T-helper 2 cell (primary cell): ENCODE measurements around the gene ALKBH6.
"Not testable (repeated sequence)": the region's sequence is repeated elsewhere in the genome, so short reads cannot be mapped to it uniquely, and the experiment has no call there.

Source experiments
- DNase-seq, 5 experiments: peaks; one replicate each; pipeline versions ENCODE4 v3.0.0 to v3.0.0-alpha.2; 2012 to 2022
- total RNA-seq, 2 donors: gene quantifications; one replicate each; lab custom pipeline; 2026; lab: John Stamatoyannopoulos, UW

The ALKBH6 gene
- total RNA-seq: 7.1 to 8.1 reads per million in 2 donors

GRCh38 chr19:36014012-36014924, at the start of gene ALKBH6:
Gene ALKBH6, minus strand, starts transcription at chr19:36014213. Its CDS starts 816 bp downstream, at chr19:36013397.
- peak; percentile 97 to 99 (median 99) for DNase-seq

- no peak for DNase-seq
These were observed 47.4 kb upstream of the ALKBH6 start for GRCh38 chr19:36061367-36061766.

- peak in 1 of 5 experiments; percentile 22 for DNase-seq
These were observed 46.4 kb upstream of the ALKBH6 start for GRCh38 chr19:36060430-36060829.

DNA sequence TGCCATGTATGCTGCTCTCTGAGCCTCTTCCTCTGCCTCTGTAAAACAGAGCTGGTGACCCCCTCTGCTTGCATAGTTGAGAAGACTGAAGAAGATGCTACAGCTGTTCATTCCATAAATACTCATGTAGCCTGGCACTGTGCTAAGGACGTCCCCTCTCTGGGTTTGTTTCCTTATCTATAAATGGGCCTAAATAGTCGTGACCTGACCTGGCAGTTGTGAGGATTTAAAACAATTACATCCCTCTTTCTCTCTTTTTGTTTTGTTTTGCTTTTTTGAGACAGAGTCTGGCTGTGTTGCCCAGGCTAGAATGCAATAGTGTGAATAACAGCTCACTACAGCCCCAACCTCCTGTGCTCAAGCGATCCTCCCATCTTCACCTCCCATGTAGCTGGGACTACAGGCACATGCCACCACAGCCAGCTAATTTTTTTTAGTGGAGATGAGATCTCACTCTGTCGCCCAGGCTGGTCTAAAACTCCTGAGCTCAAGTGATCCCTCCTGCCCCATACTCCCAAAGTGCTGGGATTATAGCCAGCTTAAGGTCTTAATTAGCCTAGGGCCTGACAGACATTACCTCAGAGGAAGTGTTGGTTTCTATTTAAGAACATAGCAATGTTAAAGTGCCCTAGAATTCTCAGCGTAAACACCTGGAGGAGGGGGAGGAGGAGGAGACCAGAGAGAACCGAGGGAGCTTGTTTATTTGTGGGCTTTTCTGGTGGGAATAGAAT, 45.3 kb upstream of the ALKBH6 start:
- no peak for DNase-seq

- DNase-seq: no peak
These were observed 44.6 kb upstream of the ALKBH6 start for GRCh38 chr19:36058481-36059179.

DNA sequence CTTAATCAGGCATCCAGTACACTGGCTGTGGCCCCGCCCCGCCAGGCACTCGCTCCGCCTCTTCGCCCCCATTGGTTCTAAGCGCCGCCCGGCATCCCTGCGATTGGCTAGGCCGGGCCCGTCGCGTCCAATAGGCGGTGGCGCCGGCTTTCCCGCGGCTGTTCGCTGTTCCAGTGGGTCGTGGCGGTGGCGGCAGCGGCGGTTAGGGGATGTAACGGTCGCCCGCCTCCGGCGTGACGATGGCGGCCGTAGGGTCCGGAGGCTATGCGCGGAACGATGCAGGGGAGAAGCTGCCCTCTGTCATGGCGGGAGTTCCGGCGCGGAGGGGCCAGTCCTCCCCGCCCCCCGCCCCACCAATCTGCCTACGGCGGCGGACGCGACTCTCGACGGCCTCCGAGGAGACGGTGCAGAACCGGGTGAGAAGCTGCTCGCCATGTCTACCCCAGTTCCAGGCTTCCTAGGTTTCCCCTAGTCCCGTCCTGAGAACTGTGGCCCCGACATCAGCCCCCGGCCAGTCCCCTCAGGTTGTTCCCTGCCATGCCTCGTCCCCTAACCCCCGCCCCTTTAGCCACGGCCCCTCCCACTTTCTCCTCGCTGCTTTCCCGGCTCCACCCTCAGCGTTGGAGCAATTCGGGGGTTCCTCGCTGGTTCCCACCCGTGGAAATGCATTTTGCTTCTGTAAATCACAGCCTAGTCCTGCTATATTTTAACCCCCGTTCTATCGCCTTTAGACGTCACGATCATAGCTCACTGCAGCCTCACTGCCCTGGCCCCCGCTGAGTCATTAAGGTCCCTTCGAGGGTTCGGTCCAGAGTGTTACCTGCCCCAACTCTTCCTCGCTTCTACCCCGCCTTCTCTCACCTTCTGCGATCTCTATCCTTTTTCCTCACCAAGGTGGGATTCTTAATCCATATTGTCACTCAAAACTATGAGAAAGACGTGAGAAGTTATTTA, 41.0 kb upstream of the ALKBH6 start, which contains the start of gene WDR62:
Gene WDR62 (plus strand): TSS at position 165 of the 954 bp plus-strand sequence. CDS start 75 bp downstream, at position 240.
- peak in 4 of 5 experiments; percentile 91 to 94 (median 92) for DNase-seq

DNA sequence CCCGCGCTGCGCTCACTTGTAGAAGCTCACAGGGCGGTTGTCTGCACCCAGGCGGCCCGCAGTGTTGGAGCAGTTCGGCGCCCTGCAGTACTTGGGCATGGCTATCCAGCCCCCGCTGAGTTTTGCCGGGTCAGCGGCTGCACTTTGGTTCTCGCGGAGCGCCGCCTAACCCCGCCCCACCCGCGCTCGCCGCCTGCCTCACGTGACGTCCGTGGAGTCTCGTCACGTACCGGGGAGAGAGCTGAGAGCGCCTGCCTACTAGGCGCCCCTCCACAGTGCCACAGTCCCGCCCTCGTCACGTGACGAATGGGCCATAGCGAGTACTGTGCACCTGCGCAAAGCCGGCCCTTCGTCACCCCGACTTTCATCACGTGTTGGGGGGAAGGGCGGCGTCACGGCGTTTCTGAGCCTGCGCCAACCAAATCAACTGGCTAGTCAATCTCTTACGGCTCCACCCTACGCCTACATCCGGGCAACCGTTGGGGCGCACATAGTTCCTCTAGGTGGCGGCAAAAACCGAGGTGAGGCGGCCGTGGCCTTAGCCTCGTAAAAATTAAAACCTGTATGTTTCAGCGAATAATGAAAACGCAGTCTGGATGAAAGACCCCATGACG, 40.2 kb upstream of the ALKBH6 start, which contains the start of gene THAP8:
Gene THAP8 (minus strand): TSS at position 167 of the 614 bp plus-strand sequence. CDS start 68 bp downstream, at position 99.
- DNase-seq: peak; percentile 99 to 100 (median 100)

DNA sequence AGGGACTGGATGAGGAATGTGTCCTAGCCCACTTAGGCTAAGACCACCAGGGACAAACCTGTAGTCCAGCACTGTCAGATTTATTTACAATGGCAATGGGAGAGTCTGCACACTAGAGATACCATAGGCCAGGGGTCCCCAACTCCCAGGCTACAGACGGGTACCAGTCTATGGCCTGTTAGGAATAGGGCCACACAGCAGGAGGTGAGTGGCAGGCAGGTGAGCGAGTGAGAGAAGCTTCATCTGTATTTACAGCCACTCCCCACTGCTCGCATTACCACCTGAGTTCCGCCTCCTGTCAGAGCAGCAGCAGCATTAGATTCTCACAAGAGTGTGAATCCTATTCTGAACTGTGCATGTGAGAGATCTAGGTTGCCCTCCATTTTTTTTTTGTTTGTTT, 37.6 kb upstream of the ALKBH6 start:
- DNase-seq: no peak

DNA sequence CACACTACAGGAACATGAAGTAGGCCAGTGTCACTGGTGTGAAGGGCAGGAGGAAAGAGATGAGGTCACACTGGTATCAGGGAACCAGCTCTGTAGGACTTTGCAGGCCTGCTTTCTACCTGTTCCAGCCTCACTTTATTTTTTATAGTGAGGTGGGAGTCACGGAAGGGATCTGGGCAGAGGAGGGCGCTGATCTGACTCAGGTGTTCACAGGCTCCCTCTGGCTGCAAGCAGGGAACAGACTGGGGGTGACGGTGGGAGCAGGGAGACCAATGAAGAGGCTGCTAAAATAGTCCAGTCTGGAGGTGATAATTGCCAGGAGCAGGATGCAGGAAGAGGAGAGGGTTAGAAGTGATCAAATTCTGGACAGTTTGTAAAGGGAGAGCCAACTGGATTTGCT, 37.2 kb upstream of the ALKBH6 start:
- DNase-seq: no peak

GRCh38 chr19:36049080-36049698, 35.2 kb upstream of the ALKBH6 start:
- DNase-seq: no peak

DNA sequence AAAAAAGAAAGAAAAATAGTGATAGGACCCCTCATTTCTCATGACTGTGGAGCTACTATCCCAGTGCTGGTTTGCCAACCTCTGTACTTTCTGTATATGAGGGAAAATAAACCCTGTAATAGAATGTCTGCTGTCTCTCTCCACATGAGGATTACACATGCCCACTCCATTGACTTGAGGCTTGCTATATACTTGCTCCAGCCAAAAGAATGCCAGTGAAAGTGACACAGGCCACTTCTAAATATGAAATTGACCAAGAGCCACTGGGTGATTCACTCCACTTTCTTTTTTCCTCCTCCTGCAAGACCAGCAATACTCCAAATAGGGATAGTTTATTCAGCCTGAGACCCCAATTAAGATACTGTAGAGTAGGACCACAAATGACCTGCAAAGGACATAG, 33.8 kb upstream of the ALKBH6 start:
- no peak for DNase-seq

GRCh38 chr19:36046443-36047050, 32.5 kb upstream of the ALKBH6 start:
- no peak for DNase-seq

GRCh38 chr19:36043952-36044351, 29.9 kb upstream of the ALKBH6 start:
- DNase-seq: no peak

- DNase-seq: no peak
These were observed 27.8 kb upstream of the ALKBH6 start for GRCh38 chr19:36041831-36042230.

GRCh38 chr19:36041092-36041491, 27.1 kb upstream of the ALKBH6 start:
- DNase-seq: not testable (repeated sequence)

GRCh38 chr19:36040495-36040894, 26.5 kb upstream of the ALKBH6 start:
- no peak for DNase-seq

DNA sequence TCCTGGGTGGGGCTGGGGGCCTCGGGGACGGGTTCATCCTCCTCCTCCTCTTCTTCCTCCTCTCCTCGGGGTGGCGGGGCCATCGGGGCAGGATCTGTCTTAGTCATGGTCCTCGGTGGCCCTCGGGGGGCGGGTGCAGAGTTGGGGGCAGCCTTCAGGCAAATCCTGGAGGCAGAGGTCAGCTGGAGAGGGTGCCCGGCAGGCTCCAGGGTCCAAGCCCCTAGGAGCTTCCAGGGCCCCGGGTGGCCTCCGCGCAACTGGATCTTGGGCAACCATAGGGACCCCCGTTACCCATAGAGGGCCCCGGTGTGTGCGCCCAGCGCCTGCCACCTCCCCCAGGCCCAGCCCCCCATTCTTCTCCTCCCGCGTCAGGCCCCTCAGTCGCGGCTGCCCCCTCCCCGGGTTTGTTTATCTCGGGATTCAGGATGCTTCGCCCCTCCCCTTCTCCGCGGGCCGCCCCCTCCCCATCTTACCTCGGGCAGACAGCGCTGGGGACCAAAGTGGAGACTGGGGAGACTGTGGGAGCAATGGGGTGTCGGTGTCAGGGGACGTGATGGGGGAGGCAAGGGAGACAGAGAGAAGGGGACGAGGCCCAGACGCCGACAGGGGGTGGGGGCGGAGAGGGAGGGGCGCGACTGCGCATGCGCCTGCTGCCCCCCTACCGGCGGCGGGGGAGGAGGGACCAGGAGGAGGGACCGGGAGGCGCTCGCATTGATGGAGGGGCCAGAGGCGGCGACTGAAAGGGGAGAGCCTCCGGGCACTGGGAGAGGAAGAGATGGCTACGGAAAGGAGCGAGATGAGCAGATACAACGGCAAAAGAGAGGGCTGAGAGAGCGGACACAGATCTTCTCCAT, 18.5 kb upstream of the ALKBH6 start, which contains the start of gene CLIP3:
Gene CLIP3 (minus strand): TSS at position 623 of the 854 bp plus-strand sequence. CDS start 516 bp downstream, at position 107.
- DNase-seq: peak in 2 of 5 experiments; percentile 47 to 53

GRCh38 chr19:36031308-36031707, 17.3 kb upstream of the ALKBH6 start:
- DNase-seq: no peak
